HCT116 (cell line): ENCODE results near the gene BPIFB3. TPM values are rescaled to one million over a fixed set of nuclear protein-coding genes. Genes with fewer than 3 reads are reported as not detected.

Experiments
- ATAC-seq: fragments of 200-7000 bp; cut with Tn5 transposase; 2 replicates; pipeline ENCODE4 v1.9.1; 2020; ENCODE audit warnings: mild to moderate bottlenecking, moderate library complexity
- BruUV-seq: library from RNA; stranded (reverse); fragments of 400-500 nt; replicated peaks from 2 replicates; lab custom pipeline; 2021; lab: Mats Ljungman, UMichigan
- CTCF ChIA-PET: fragments of 300-600 bp; sonication (Branson Sonifier 250); formaldehyde crosslinking; loops from one replicate; lab custom pipeline; 2021; ENCODE audit warnings: antibody characterized with exemption; lab: Charles Lee
- POLR2A ChIA-PET: fragments of 300-600, 350-600 bp; sonication (Branson Sonifier 250); formaldehyde crosslinking; loops from one replicate; lab custom pipeline; 2021; ENCODE audit warnings: antibody characterized with exemption; lab: Charles Lee
- RAD21 ChIA-PET, 2 experiments: fragments of 300-600 bp; sonication (Branson Sonifier 250); formaldehyde crosslinking; loops; one replicate each; lab custom pipeline; 2023; ENCODE audit warnings: low total read pairs in 2 of 2; ENCODE audit not compliant: uncharacterized antibody in 2 of 2, unreplicated experiment in 2 of 2, low non-redundant PET in 1 of 2; lab: Charles Lee
- DNase-seq: peaks from one replicate; pipeline ENCODE4 v3.0.0-alpha.2; 2010; ENCODE audit warnings: low read depth, low spot score
- H2AFZ ChIP-seq: fragments of 200-600 bp; shearing (Covaris generic), sonication (generic); 2 replicates; pipeline ENCODE4 v1.6.1; 2017; ENCODE audit warnings: low read depth, mixed run types, mixed read lengths, antibody characterized with exemption, low read length; ENCODE audit not compliant: poor library complexity, severe bottlenecking
- H3K27ac ChIP-seq: 2 replicates; pipeline ENCODE4 v1.5.1; 2012; ENCODE audit warnings: low read depth, low read length
- H3K27me3 ChIP-seq: fragments of 200-600 bp; sonication (generic); 2 replicates; pipeline ENCODE4 v1.6.1; 2016; ENCODE audit warnings: mixed run types, low read length, mixed read lengths; ENCODE audit not compliant: insufficient read depth
- H3K36me3 ChIP-seq, 2 experiments: fragments of 200-500 bp in 1 of 2; fragments of 200-600 bp in 1 of 2; sonication (Bioruptor generic) in 1 of 2; sonication (generic) in 1 of 2; 2 replicates each; pipeline versions ENCODE4 v1.5.1 to v1.6.1; 2014 to 2016; ENCODE audit warnings: low read length in 2 of 2, inconsistent platforms in 1 of 2, mixed read lengths in 1 of 2, mixed run types in 1 of 2; ENCODE audit not compliant: insufficient read depth in 2 of 2, control insufficient read depth in 1 of 2
- H3K4me1 ChIP-seq, 2 experiments: fragments of 200-600 bp in 1 of 2; sonication (generic) in 1 of 2; 2 replicates each; pipeline versions ENCODE4 v1.5.1 to v1.6.1; 2012 to 2017; ENCODE audit warnings: low read length in 2 of 2, inconsistent platforms in 1 of 2, mild to moderate bottlenecking in 1 of 2, mixed read lengths in 1 of 2, mixed run types in 1 of 2, moderate library complexity in 1 of 2; ENCODE audit not compliant: insufficient read depth in 2 of 2, control insufficient read depth in 1 of 2
- H3K4me2 ChIP-seq: fragments of 200-600 bp; sonication (generic); 2 replicates; pipeline ENCODE4 v1.6.1; 2017; ENCODE audit warnings: mixed run types, low read length, mixed read lengths
- H3K4me3 ChIP-seq, 2 experiments: fragments of 200-600 bp in 1 of 2; sonication (generic) in 1 of 2; replicated peaks in 1 of 2; 2 replicates each; pipeline ENCODE4 v1.5.1; 2011 to 2016; ENCODE audit warnings: low read length in 2 of 2, control low read depth in 1 of 2, low read depth in 1 of 2, mild to moderate bottlenecking in 1 of 2, mixed read lengths in 1 of 2, mixed run types in 1 of 2
- H3K79me2 ChIP-seq: fragments of 200-600 bp; sonication (generic); 2 replicates; pipeline ENCODE4 v1.6.1; 2017; ENCODE audit warnings: mild to moderate bottlenecking, mixed run types, low read length, moderate library complexity, mixed read lengths; ENCODE audit not compliant: insufficient read depth
- H3K9ac ChIP-seq: fragments of 200-600 bp; sonication (generic); 2 replicates; pipeline ENCODE4 v1.6.1; 2016; ENCODE audit warnings: low read length, mixed read lengths
- H3K9me2 ChIP-seq: fragments of 200-600 bp; sonication (generic), shearing (Covaris generic); 2 replicates; pipeline ENCODE4 v1.6.1; 2017; ENCODE audit warnings: mixed run types, mild to moderate bottlenecking, moderate library complexity; ENCODE audit not compliant: insufficient read depth
- H3K9me3 ChIP-seq, 2 experiments: fragments of 200-500 bp in 1 of 2; fragments of 200-600 bp in 1 of 2; sonication (Bioruptor generic) in 1 of 2; sonication (generic) in 1 of 2; 2 replicates each; pipeline ENCODE4 v1.6.1; 2014 to 2017; ENCODE audit warnings: low read length in 2 of 2, mixed read lengths in 2 of 2, inconsistent platforms in 1 of 2, low read depth in 1 of 2, mild to moderate bottlenecking in 1 of 2, mixed run types in 1 of 2, moderate library complexity in 1 of 2; ENCODE audit not compliant: control insufficient read depth in 1 of 2, insufficient read depth in 1 of 2
- H4K20me1 ChIP-seq: fragments of 200-600 bp; sonication (generic), shearing (Covaris generic); 2 replicates; pipeline ENCODE4 v1.6.1; 2017; ENCODE audit warnings: mixed run types, mild to moderate bottlenecking, moderate library complexity; ENCODE audit not compliant: insufficient read depth
- CEBPB ChIP-seq: IDR thresholded peaks from 2 replicates; pipeline ENCODE4 v1.6.1; 2012; ENCODE audit warnings: low read depth
- EGR1 ChIP-seq: IDR thresholded peaks from 2 replicates; pipeline ENCODE4 v1.6.1; 2012; ENCODE audit warnings: low read depth
- EZH2 ChIP-seq: fragments of 200-600 bp; sonication (generic); IDR thresholded peaks from 2 replicates; pipeline ENCODE4 v1.6.1; 2017; ENCODE audit warnings: antibody characterized with exemption, mixed run types
- EZH2phosphoT487 ChIP-seq: fragments of 200-600 bp; IDR thresholded peaks from 2 replicates; pipeline ENCODE4 v1.6.1; 2018; ENCODE audit warnings: antibody characterized with exemption, borderline replicate concordance
- FOSL1 ChIP-seq: IDR thresholded peaks from 2 replicates; pipeline ENCODE4 v1.6.1; 2012; ENCODE audit warnings: low read depth
- POLR2A ChIP-seq: IDR thresholded peaks from 2 replicates; pipeline ENCODE4 v1.7.0; 2011; ENCODE audit warnings: borderline replicate concordance; ENCODE audit not compliant: insufficient read depth, insufficient read length; ENCODE audit errors: extremely low read depth
- POLR2AphosphoS5 ChIP-seq: IDR thresholded peaks from 2 replicates; pipeline ENCODE4 v1.6.1; 2011; ENCODE audit warnings: mild to moderate bottlenecking, low read depth, low read length, moderate library complexity
- RAD21 ChIP-seq: IDR thresholded peaks from 2 replicates; pipeline ENCODE4 v1.6.1; 2012; ENCODE audit warnings: low read depth, mild to moderate bottlenecking
- REST ChIP-seq: IDR thresholded peaks from 2 replicates; pipeline ENCODE4 v1.6.1; 2012; ENCODE audit warnings: low read depth
- SIN3A ChIP-seq: IDR thresholded peaks from 2 replicates; pipeline ENCODE4 v1.6.1; 2012; ENCODE audit warnings: low read depth
- SP1 ChIP-seq: IDR thresholded peaks from 2 replicates; pipeline ENCODE4 v1.6.1; 2012; ENCODE audit warnings: low read depth
- TCF7L2 ChIP-seq: IDR thresholded peaks from 2 replicates; pipeline ENCODE4 v1.7.0; 2011; ENCODE audit warnings: borderline replicate concordance, inconsistent platforms; ENCODE audit not compliant: insufficient read depth, insufficient read length; ENCODE audit errors: extremely low read depth
- YY1 ChIP-seq: IDR thresholded peaks from 2 replicates; pipeline ENCODE4 v1.6.1; 2011; ENCODE audit warnings: low read length, low read depth, moderate library complexity, mild to moderate bottlenecking; ENCODE audit not compliant: insufficient replicate concordance; ENCODE audit errors: extremely low read depth
- intact Hi-C: fragments of 100-400 bp; cut with micrococcal nuclease; formaldehyde crosslinking; loops from 2 replicates; pipeline ENCODE4 v1.10.0; 2022
- total RNA-seq: library from RNA; stranded (reverse); gene quantifications from one replicate; pipeline ENCODE4 v1.2.1, GENCODE V29; 2021; ENCODE audit not compliant: unreplicated experiment
- TF ChIP-seq, protein P1 (sequence below): IDR thresholded peaks from 2 replicates; pipeline ENCODE4 v1.6.1; 2012
- TF ChIP-seq, protein P2 (sequence below): IDR thresholded peaks from 2 replicates; pipeline ENCODE4 v1.6.1; 2012

The BPIFB3 gene
- total RNA-seq, 1 experiment from 2014 or later: not detected

GRCh38 chr20:33027769-33028751 is 25.6 kb upstream of the BPIFB3 start:
- TF ChIP-seq POLR2AphosphoS5: no peak
- TF ChIP-seq, protein P1, sequence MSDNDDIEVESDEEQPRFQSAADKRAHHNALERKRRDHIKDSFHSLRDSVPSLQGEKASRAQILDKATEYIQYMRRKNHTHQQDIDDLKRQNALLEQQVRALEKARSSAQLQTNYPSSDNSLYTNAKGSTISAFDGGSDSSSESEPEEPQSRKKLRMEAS: no peak
- no peak for TF ChIP-seq SIN3A
- TF ChIP-seq REST: no peak
- no peak for TF ChIP-seq EZH2phosphoT487
- TF ChIP-seq TCF7L2: no peak
- TF ChIP-seq, protein P2, sequence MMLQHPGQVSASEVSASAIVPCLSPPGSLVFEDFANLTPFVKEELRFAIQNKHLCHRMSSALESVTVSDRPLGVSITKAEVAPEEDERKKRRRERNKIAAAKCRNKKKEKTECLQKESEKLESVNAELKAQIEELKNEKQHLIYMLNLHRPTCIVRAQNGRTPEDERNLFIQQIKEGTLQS: no peak
- no peak for TF ChIP-seq CEBPB
- no peak for TF ChIP-seq SP1
- TF ChIP-seq FOSL1: no peak
- TF ChIP-seq EZH2: no peak
- no peak for TF ChIP-seq RAD21
- TF ChIP-seq EGR1: no peak
- no peak for TF ChIP-seq POLR2A
- no peak for TF ChIP-seq YY1
- Histone ChIP-seq H3K4me3 (no peak overlapping the region), H3K9me3 (no peaks in the 10 kb centered on the region; a peak in 1 of 4 replicates), H3K79me2 (no peaks in the 10 kb centered on the region), H4K20me1 (no peaks in the 10 kb centered on the region), H3K27me3 (peaks cover 32% of the 10 kb centered on the region; the same call in 1 of the 2 replicates), H3K27ac (no peak overlapping the region), H3K4me2 (no peak overlapping the region), H3K4me1 (no peaks in the 10 kb centered on the region), H3K9me2 (no peaks in the 10 kb centered on the region), H3K36me3 (no peaks in the 10 kb centered on the region), H3K9ac (no peak overlapping the region), H2AFZ (no peak overlapping the region)
- ChIA-PET CTCF (no interaction called here), POLR2A (no interaction called here), RAD21 (no interaction called here)
- BruUV-seq: no TSS peak
- DNase-seq (no peak), ATAC-seq (no peak)
- intact Hi-C loops: no loop called here
